Smooth muscle cell (in vitro differentiated cells): ENCODE data around the gene TTBK2. TPM values are rescaled to one million over a fixed set of nuclear protein-coding genes. Genes with fewer than 3 reads are reported as not detected.

Experiments used
- DNase-seq: peaks from one replicate; lab custom pipeline; 2025; ENCODE audit not compliant: unreplicated experiment; lab: John Stamatoyannopoulos, UW
- H2AFZ ChIP-seq: fragments of 200-600 bp; sonication (generic); 2 replicates; pipeline ENCODE4 v1.6.0; 2016; ENCODE audit warnings: antibody characterized with exemption, low read depth, mild to moderate bottlenecking
- H3F3A ChIP-seq: fragments of 200-600 bp; sonication (generic); 2 replicates; pipeline ENCODE4 v1.6.0; 2017; ENCODE audit warnings: antibody characterized with exemption, low read depth
- H3K27ac ChIP-seq: fragments of 200-600 bp; sonication (generic); 2 replicates; pipeline ENCODE4 v1.5.1; 2016; ENCODE audit warnings: low read depth, mild to moderate bottlenecking
- H3K27me3 ChIP-seq: fragments of 200-600 bp; sonication (generic); 2 replicates; pipeline ENCODE4 v1.6.1; 2016; ENCODE audit warnings: low read depth, mild to moderate bottlenecking
- H3K36me3 ChIP-seq: fragments of 200-600 bp; sonication (generic); 2 replicates; pipeline ENCODE4 v1.5.1; 2016; ENCODE audit warnings: low read depth
- H3K4me1 ChIP-seq: fragments of 200-600 bp; sonication (generic); 2 replicates; pipeline ENCODE4 v1.5.1; 2016; ENCODE audit warnings: low read depth
- H3K4me2 ChIP-seq: fragments of 200-600 bp; sonication (generic); 2 replicates; pipeline ENCODE4 v1.6.0; 2016; ENCODE audit warnings: mild to moderate bottlenecking
- H3K4me3 ChIP-seq: fragments of 200-600 bp; sonication (generic); 2 replicates; pipeline ENCODE4 v1.5.1; 2016; ENCODE audit warnings: mild to moderate bottlenecking
- H3K79me2 ChIP-seq: fragments of 200-600 bp; sonication (generic); 2 replicates; pipeline ENCODE4 v1.6.0; 2016; ENCODE audit warnings: low read depth, mild to moderate bottlenecking
- H3K9ac ChIP-seq: fragments of 200-600 bp; sonication (generic); 2 replicates; pipeline ENCODE4 v1.6.0; 2016; ENCODE audit warnings: low read depth
- H3K9me3 ChIP-seq: fragments of 200-600 bp; sonication (generic); replicated peaks from 2 replicates; pipeline ENCODE4 v1.5.1; 2016; ENCODE audit warnings: low read depth
- H4K20me1 ChIP-seq: fragments of 200-600 bp; sonication (generic); 2 replicates; pipeline ENCODE4 v1.6.0; 2016; ENCODE audit warnings: low read depth
- CTCF ChIP-seq: fragments of 200-600 bp; sonication (generic); IDR thresholded peaks from 2 replicates; pipeline ENCODE4 v1.5.1; 2017; ENCODE audit warnings: borderline replicate concordance, mild to moderate bottlenecking, antibody characterized with exemption; ENCODE audit not compliant: insufficient read depth, poor library complexity, severe bottlenecking
- WGBS: methylation state at CpG from one replicate; pipeline ENCODE4 v1.1.7; 2016; ENCODE audit warnings: low lambda C conversion rate; 5-methylcytosine and 5-hydroxymethylcytosine counted together
- polyA plus RNA-seq: library from polyadenylated mRNA; unstranded; fragments of >200 nt; fragmentation: Nextera tagmentation; extraction: Ambion mirVana; gene quantifications from 2 replicates; pipeline ENCODE4 v1.2.1, GENCODE V29; 2016
- total RNA-seq: library from RNA; depleted of rRNA; stranded (reverse); fragments of >200 nt; gene quantifications from 2 replicates; pipeline ENCODE4 v1.2.3, GENCODE V29; 2014

Gene TTBK2
- total and polyA plus RNA-seq, 2 experiments from 2014 or later, result 6.6 to 11.1 TPM

GRCh38 chr15:42735382-42736165 is 185.0 kb downstream of the TTBK2 start:
- Histone ChIP-seq H3K27me3 (no peaks in the 10 kb centered on the region), H3K79me2 (peaks cover 16% of the 10 kb centered on the region), H3F3A (peaks cover 5% of the 10 kb centered on the region), H3K36me3 (no peaks in the 10 kb centered on the region), H3K9ac (peak overlapping the region; percentile 75), H3K4me3 (peak overlapping the region; percentile 95), H3K4me2 (peak overlapping the region; percentile 93), H3K27ac (no peak overlapping the region), H4K20me1 (peaks cover 10% of the 10 kb centered on the region), H3K9me3 (no peaks in the 10 kb centered on the region), H2AFZ (no peak overlapping the region), H3K4me1 (no peaks in the 10 kb centered on the region)
- no peak for DNase-seq
- TF ChIP-seq CTCF, result no peak
- WGBS, result 88% methylated on average over 19 of the region's 19 CpGs

- 97% methylated on average over 6 of the region's 6 CpGs for WGBS
- no peak overlapping the region for H3K4me3 ChIP-seq
- peaks cover 5% of the 10 kb centered on the region for H3F3A ChIP-seq
- H3K27ac ChIP-seq, result no peak overlapping the region
- H4K20me1 ChIP-seq, result peaks cover 10% of the 10 kb centered on the region
- no peaks in the 10 kb centered on the region for H3K4me1 ChIP-seq
- H3K9me3 ChIP-seq, result no peaks in the 10 kb centered on the region
- H3K4me2 ChIP-seq, result no peak overlapping the region
- H3K36me3 ChIP-seq, result no peaks in the 10 kb centered on the region
- no peak overlapping the region for H3K9ac ChIP-seq
- peaks cover 16% of the 10 kb centered on the region for H3K79me2 ChIP-seq
- DNase-seq, result no peak
- no peak overlapping the region for H2AFZ ChIP-seq
- no peaks in the 10 kb centered on the region for H3K27me3 ChIP-seq
- TF ChIP-seq CTCF, result no peak
Observed at GRCh38 chr15:42734076-42734672, 186.4 kb downstream of the TTBK2 start.

GRCh38 chr15:42733027-42733426 is 187.6 kb downstream of the TTBK2 start:
- no peaks in the 10 kb centered on the region for H3K9me3 ChIP-seq
- no peak for DNase-seq
- no peak overlapping the region for H3K9ac ChIP-seq
- peaks cover 5% of the 10 kb centered on the region for H3F3A ChIP-seq
- H4K20me1 ChIP-seq, result peaks cover 10% of the 10 kb centered on the region
- no peak overlapping the region for H3K4me2 ChIP-seq
- no peak overlapping the region for H3K27ac ChIP-seq
- no peak overlapping the region for H3K4me3 ChIP-seq
- no peak overlapping the region for H2AFZ ChIP-seq
- H3K27me3 ChIP-seq, result no peaks in the 10 kb centered on the region
- peaks cover 16% of the 10 kb centered on the region for H3K79me2 ChIP-seq
- no peak for TF ChIP-seq CTCF
- no peaks in the 10 kb centered on the region for H3K4me1 ChIP-seq
- 96% methylated on average over 11 of the region's 11 CpGs for WGBS
- no peaks in the 10 kb centered on the region for H3K36me3 ChIP-seq
